Medulla oblongata (tissue), 1 donor: ENCODE data around the gene MAN1C1.
"Not testable (repeated sequence)": the region's sequence is repeated elsewhere in the genome, so short reads cannot be mapped to it uniquely, and the experiment has no call there.

Experiments used
- DNase-seq: peaks from one replicate; pipeline ENCODE4 v3.0.0-alpha.2; 2015; ENCODE audit errors: extremely low spot score

Gene MAN1C1

GRCh38 chr1:25583519-25584370 lies 32.8 kb upstream of the MAN1C1 start:
- no peak for DNase-seq

DNA sequence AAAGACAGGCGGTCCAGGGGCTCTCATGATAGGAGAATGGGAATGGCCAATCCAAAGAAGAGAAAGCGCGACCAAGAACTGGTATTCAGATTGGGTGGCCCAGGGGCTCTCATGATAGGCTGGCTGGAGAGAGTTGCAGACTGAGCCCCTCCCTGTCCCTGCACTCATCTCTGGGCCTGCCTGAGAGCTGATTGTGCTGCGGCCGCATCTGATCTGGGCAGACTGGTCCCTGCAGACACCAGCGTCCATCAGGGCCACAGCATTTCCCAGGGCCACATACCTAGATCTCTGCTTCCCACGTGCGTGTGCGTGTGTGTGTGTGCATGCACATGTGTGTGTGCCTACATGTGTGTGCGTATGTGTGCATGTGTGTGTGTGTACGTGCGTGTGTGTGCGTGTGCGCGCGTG lies 30.4 kb upstream of the MAN1C1 start:
- DNase-seq = no peak

- no peak for DNase-seq
Observed at GRCh38 chr1:25587290-25587689, 29.3 kb upstream of the MAN1C1 start.

DNA sequence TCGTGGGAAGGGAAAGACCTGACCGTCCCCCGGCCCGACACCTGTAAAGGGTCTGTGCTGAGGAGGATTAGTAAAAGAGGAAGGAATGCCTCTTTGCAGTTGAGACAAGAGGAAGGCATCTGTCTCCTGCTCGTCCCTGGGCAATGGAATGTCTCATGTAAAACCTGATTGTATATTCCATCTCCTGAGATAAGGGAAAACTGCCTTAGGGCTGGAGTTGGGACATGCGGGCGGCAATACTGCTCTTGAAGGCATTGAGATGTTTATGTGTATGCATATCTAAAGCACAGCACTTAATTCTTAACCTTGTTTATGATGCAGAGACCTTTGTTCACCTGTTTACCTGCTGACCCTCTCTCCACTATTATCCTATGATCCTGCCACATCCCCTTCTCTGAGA lies 28.4 kb upstream of the MAN1C1 start:
- not testable (repeated sequence) for DNase-seq

DNA sequence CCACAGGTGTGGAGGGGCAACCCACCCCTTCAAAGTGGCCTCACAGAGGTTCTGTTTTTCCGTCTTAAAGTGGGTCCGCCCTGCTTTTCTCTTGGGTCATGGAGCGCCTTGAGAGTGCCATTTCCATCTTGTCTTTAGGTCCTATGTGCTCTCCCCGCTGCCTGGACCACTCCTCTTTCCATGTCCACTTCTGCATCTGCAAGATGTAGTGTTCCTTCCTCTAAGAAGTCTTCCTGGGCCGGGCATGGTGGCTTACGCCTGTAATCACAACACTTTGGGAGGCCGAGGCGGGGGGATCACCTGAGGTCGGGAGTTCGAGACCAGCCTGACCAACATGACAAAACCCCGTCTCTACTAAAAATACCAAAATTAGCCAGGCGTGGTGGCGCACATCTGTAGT lies 27.8 kb upstream of the MAN1C1 start:
- not testable (repeated sequence) for DNase-seq

GRCh38 chr1:25590096-25590824 lies 26.3 kb upstream of the MAN1C1 start:
- no peak for DNase-seq

DNA sequence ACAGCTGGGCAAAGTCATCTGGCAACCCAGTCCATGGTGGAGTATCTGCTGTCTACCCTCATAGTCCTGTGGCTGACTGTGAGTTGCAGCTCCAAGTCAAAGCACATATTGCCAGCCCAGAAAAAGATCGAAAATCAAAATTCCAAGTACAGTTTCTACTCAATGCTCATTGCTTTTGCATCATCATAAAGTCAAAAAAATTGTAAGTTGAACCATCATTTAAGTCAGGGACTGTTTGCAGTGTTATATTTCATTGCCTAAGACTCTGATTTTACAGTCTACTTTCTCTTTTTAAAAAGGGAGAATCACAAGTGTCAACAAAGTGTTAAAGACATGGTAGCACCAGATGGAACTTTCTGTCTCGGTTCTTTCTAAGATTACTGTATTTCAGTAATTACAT lies 22.7 kb upstream of the MAN1C1 start:
- DNase-seq = no peak

DNA sequence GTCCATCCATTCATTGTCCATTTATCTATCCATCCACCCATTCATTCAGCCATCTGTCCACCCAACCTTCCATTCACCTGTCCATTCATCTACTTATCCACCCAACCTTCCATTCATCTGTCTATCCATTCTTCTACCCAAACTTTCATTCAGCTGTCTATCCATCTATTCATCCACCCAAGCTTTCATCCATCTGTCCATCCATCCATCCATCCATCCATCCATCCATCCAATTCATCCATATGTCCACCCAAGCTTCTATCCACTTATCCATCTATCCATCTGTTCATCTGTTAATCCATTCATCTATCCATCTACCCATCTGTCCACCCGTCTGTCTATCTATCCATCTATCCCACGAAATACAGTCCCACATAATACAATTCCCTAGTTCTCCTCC lies 21.6 kb upstream of the MAN1C1 start:
- DNase-seq = no peak

DNA sequence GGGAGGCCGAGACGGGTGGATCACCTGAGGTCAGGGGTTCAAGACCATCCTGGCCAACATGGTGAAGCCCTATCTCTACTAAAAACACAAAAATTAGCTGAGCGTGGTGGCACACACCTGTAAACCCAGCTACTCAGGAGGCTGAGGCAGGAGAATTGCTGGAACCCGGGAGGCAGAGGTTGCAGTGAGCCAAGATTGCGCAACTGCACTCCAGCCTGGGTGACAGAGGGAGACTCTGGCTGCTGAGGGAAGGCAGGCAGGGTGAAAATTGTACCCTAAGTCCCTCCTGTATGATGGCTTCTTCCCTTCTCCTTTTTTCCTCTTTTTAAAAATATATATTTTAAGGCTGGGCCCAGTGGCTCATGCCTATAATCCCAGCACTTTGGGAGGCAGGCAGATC lies 19.9 kb upstream of the MAN1C1 start:
- not testable (repeated sequence) for DNase-seq

- no peak for DNase-seq
Observed at GRCh38 chr1:25598879-25599278, 17.7 kb upstream of the MAN1C1 start.

- DNase-seq = no peak
Observed at GRCh38 chr1:25599969-25600610, 16.5 kb upstream of the MAN1C1 start.

DNA sequence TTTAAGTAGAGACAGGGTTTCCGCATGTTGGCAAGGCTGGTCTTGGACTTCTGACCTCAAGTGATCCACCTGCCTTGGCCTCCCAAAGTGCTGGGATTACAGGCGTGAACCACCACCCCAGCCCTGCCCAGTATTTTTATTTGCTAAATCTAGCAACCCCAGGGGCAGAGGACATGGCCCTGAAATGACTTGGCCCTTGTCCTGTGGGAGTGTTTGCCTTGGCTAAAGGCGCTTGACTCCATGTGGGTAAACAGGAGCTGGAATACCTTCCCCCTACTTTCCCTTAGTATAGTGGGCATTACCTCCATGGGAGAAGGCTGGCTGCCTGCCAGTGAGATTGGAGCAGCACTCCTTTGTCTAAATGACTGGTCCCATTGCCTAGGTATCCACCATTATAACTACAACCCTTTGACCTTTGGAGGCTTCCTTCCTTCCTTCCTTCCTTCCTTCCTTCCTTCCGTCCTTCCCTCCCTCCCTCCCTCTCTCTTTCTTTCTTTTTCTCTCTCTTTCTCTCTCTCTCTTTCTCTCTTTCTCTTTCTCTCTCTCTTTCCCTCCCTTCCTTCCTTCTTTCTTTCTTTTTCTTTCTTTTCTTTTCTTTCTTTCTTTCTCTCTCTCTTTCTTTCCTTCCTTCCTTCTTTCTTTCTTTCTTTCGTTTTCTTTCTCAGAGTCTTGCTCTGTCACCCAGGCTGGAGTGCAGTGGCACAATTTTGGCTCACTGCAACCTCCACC lies 15.5 kb upstream of the MAN1C1 start:
- not testable (repeated sequence) for DNase-seq

DNA sequence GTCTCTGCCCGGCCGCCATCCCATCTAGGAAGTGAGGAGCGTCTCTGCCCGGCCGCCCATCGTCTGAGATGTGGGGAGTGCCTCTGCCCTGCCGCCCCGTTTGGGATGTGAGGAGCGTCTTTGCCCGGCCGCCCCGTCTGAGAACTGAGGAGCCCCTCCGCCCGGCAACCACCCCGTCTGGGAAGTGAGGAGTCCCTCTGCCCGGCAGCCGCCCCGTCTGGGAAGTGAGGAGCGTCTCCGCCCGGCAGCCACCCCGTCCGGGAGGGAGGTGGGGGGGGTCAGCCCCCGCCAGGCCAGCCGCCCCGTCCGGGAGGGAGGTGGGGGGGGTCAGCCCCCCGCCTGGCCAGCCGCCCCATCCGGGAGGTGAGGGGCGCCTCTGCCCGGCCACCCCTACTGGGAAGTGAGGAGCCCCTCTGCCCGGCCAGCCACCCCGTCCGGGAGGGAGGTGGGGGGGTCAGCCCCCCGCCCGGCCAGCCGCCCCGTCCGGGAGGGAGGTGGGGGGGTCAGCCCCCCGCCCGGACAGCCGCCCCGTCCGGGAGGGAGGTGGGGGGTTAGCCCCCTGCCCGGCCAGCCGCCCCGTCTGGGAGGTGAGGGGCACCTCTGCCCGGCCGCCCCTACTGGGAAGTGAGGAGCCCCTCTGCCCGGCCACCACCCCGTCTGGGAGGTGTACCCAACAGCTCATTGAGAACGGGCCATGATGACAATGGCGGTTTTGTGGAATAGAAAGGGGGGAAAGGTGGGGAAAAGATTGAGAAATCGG lies 12.6 kb upstream of the MAN1C1 start:
- DNase-seq = not testable (repeated sequence)

- DNase-seq = no peak
Observed at GRCh38 chr1:25607123-25607522, 9.5 kb upstream of the MAN1C1 start.

- DNase-seq = peak; percentile 94
Observed at GRCh38 chr1:25608488-25609178, 8.0 kb upstream of the MAN1C1 start.

GRCh38 chr1:25609921-25610320 lies 6.7 kb upstream of the MAN1C1 start:
- no peak for DNase-seq

DNA sequence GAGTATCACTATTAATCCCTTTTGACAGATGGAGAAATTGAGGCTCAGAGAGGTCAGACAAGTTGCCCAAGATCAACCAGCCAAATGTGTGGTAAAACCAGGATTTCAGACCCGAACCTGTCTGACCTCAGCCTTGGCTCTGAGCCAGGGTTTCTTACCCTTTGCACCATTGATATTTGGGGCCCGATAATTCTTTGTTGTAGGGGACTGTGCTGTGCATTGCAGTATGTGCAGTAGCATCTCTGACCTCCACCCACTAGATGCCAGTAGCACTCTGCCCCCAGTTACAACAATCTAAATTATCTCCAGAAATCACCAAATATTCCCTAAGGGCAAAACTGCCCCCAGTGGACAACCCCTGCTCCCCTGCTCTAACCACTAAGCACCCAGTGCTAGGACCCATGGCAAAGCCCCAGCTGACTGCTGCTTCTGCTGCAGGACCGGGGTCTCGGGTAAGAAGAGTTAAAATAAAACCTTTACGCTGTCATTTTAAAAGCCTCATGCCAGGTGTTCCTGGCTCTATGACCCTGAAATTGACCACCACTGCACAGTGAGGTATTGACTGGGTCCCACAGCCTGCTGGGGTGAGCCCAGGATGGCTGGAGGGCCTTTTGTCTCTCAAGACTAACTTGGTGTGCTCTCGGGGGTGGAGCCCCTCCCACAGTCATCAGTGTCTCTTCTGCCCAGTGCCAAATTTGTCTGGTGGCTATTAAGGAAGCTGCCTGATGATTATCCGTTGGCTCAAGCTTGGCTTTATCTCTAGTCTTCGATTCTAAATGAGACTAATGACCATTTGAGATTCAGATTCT lies 5.6 kb upstream of the MAN1C1 start:
- DNase-seq = no peak

DNA sequence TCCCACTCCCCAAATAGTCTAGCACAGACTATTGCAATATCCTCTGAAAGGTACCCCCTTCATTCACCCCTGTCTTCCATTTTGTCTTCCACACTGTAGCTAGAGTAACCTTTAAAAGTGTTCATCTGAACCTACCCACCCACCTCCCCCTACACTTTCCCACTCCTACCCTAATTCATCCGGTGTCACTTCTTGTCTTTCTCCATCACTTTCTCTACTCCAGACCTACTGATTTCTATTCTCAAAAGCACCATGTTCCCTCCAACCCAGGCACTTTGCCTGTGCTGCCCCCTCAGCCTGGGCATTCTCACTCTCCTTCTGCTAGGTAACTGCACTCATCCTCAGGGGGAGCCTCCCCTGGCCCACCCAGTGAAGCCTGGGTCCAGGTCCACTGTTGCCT lies 4.7 kb upstream of the MAN1C1 start:
- no peak for DNase-seq

- no peak for DNase-seq
Observed at GRCh38 chr1:25612421-25612820, 4.2 kb upstream of the MAN1C1 start.

DNA sequence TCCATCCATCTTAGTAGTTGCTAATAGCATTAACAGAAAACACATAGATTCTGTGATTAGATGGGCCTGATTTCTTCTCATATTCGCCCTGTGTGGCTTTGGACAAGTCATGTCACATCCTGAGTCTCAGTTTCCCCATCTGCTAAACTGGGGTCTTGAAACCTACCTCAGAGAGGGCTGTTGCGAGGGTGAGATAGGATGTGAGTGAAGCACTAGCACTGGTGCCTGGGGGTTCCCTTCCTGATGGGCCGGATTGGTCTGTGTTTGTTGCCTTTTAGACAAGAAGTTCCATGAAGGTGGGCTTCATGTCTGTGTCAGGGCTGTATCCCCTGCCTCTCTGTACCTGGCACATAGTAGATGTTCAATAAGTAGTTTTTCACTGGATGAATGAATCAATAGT lies 3.5 kb upstream of the MAN1C1 start:
- DNase-seq = no peak
